Body of pancreas (tissue), 4 donors: ENCODE measurements around the gene CCSER2.

ENCODE experiments used
- POLR2A ChIP-seq, 3 donors: fragments of 450-650 bp; IDR thresholded peaks; one replicate each; pipeline ENCODE4 v1.6.1; 2016; ENCODE audit warnings: antibody characterized with exemption in 3 of 3, mild to moderate bottlenecking in 2 of 3
- TF ChIP-seq, protein P1 (sequence below), 7 experiments: fragments of 450-650 bp in 4 of 7; fragments of 200-600 bp in 3 of 7; sonication (generic) in 3 of 7; IDR thresholded peaks; one replicate each; pipeline ENCODE4 v1.5.1; 2016 to 2019; ENCODE audit warnings: antibody characterized with exemption in 7 of 7

DNA sequence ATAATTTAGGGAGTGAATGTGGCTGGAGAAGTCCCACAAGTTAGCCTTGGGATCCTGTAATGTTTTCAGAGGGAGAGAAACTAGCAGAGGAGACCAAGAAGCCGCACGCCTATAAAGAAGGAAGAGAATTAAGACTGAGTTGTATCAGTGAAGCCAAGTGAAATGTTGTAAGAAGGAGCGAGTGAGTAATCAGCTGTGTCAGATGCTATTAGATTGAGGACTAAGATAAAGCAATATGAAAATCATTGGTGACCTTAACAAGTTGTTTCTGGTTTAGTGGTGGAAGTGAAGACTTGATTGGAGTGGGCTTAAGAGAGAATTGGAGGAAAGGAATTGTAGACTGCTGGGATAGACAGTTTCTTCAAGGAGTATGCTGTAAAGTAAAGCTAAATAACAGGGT lies 8.8 kb downstream of the CCSER2 start:
- TF ChIP-seq POLR2A (IDR thresholded peaks at IDR 0.05) = no peak
- TF ChIP-seq, protein P1, sequence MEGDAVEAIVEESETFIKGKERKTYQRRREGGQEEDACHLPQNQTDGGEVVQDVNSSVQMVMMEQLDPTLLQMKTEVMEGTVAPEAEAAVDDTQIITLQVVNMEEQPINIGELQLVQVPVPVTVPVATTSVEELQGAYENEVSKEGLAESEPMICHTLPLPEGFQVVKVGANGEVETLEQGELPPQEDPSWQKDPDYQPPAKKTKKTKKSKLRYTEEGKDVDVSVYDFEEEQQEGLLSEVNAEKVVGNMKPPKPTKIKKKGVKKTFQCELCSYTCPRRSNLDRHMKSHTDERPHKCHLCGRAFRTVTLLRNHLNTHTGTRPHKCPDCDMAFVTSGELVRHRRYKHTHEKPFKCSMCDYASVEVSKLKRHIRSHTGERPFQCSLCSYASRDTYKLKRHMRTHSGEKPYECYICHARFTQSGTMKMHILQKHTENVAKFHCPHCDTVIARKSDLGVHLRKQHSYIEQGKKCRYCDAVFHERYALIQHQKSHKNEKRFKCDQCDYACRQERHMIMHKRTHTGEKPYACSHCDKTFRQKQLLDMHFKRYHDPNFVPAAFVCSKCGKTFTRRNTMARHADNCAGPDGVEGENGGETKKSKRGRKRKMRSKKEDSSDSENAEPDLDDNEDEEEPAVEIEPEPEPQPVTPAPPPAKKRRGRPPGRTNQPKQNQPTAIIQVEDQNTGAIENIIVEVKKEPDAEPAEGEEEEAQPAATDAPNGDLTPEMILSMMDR (IDR thresholded peaks at IDR 0.05) = no peak
